Neural cell (in vitro differentiated cells): ENCODE data around the gene SLC22A23.

Source experiments
- EP300 ChIP-seq: fragments of 450-650 bp; conservative IDR thresholded peaks from 2 replicates; pipeline ENCODE4 v1.6.1; 2014; ENCODE audit warnings: antibody characterized with exemption, mild to moderate bottlenecking, moderate library complexity; ENCODE audit not compliant: poor library complexity, severe bottlenecking
- EZH2 ChIP-seq: fragments of 200-600, 300-800 bp; shearing (Covaris generic), sonication (generic); IDR thresholded peaks from 2 replicates; pipeline ENCODE4 v1.6.1; 2014; ENCODE audit warnings: antibody characterized with exemption, low read length, borderline replicate concordance, mild to moderate bottlenecking; ENCODE audit not compliant: insufficient read depth, poor library complexity, severe bottlenecking
- MXI1 ChIP-seq: fragments of 450-650 bp; conservative IDR thresholded peaks from 2 replicates; pipeline ENCODE4 v1.6.1; 2014; ENCODE audit warnings: antibody characterized with exemption, mild to moderate bottlenecking; ENCODE audit not compliant: poor library complexity, severe bottlenecking
- POLR2AphosphoS5 ChIP-seq: IDR thresholded peaks from 2 replicates; pipeline ENCODE4 v1.6.1; 2012
- RAD21 ChIP-seq: fragments of 450-650 bp; conservative IDR thresholded peaks from 2 replicates; pipeline ENCODE4 v1.6.1; 2014; ENCODE audit warnings: antibody characterized with exemption, mild to moderate bottlenecking, moderate library complexity
- SMC3 ChIP-seq: fragments of 450-650 bp; conservative IDR thresholded peaks from 2 replicates; pipeline ENCODE4 v1.6.1; 2014; ENCODE audit warnings: antibody characterized with exemption, mild to moderate bottlenecking, moderate library complexity; ENCODE audit not compliant: poor library complexity
- TAF1 ChIP-seq: IDR thresholded peaks from 2 replicates; pipeline ENCODE4 v1.6.1; 2012; ENCODE audit warnings: low read depth
- TF ChIP-seq, protein P1 (sequence below): fragments of 450-650 bp; IDR thresholded peaks from 2 replicates; pipeline ENCODE4 v1.5.1; 2014; ENCODE audit warnings: antibody characterized with exemption, mild to moderate bottlenecking, moderate library complexity; ENCODE audit not compliant: poor library complexity, severe bottlenecking
- TF ChIP-seq, protein P2 (sequence below): IDR thresholded peaks from 2 replicates; pipeline ENCODE4 v1.6.1; 2012; ENCODE audit warnings: borderline replicate concordance

DNA sequence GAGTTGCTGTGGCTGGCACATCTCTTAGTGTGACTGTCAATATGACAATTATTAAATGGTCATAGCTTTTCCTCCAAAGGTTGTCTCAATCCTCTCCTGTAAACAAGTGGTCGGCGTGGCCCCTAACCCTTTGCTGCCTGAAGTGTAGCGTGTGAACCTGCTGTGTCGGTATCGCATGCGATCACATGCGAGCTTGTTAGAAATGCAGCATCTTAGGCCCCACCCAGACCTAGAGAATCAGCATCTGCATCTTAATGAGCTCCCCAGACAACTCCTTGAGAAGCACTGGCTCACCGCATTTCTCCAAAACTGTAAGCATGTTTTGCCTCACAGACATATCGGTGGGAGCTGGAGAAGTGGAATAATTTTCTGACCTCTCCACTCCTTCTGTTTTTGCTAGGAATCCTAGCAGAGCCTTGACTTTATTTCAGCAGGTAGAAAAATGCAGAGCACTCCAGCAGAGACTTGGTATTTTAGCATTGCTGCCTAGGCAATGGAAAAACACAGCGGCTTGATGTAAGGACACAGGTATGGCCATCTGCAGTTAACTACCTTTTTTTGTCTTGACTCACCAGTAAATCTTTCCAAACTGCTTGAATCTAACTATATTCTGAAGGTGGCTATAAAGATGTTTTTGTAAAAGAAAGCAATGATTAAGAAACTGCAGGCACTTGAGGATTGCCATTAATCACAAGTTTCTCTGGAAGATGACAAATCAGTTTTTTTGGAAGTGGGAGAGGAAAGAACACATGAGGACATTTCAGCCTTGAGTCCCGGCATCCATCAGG is 130.5 kb downstream of the SLC22A23 start:
- TF ChIP-seq, protein P1, sequence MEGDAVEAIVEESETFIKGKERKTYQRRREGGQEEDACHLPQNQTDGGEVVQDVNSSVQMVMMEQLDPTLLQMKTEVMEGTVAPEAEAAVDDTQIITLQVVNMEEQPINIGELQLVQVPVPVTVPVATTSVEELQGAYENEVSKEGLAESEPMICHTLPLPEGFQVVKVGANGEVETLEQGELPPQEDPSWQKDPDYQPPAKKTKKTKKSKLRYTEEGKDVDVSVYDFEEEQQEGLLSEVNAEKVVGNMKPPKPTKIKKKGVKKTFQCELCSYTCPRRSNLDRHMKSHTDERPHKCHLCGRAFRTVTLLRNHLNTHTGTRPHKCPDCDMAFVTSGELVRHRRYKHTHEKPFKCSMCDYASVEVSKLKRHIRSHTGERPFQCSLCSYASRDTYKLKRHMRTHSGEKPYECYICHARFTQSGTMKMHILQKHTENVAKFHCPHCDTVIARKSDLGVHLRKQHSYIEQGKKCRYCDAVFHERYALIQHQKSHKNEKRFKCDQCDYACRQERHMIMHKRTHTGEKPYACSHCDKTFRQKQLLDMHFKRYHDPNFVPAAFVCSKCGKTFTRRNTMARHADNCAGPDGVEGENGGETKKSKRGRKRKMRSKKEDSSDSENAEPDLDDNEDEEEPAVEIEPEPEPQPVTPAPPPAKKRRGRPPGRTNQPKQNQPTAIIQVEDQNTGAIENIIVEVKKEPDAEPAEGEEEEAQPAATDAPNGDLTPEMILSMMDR, result no peak
- TF ChIP-seq POLR2AphosphoS5, result no peak
- TF ChIP-seq RAD21, result no peak
- no peak for TF ChIP-seq TAF1
- TF ChIP-seq, protein P2, sequence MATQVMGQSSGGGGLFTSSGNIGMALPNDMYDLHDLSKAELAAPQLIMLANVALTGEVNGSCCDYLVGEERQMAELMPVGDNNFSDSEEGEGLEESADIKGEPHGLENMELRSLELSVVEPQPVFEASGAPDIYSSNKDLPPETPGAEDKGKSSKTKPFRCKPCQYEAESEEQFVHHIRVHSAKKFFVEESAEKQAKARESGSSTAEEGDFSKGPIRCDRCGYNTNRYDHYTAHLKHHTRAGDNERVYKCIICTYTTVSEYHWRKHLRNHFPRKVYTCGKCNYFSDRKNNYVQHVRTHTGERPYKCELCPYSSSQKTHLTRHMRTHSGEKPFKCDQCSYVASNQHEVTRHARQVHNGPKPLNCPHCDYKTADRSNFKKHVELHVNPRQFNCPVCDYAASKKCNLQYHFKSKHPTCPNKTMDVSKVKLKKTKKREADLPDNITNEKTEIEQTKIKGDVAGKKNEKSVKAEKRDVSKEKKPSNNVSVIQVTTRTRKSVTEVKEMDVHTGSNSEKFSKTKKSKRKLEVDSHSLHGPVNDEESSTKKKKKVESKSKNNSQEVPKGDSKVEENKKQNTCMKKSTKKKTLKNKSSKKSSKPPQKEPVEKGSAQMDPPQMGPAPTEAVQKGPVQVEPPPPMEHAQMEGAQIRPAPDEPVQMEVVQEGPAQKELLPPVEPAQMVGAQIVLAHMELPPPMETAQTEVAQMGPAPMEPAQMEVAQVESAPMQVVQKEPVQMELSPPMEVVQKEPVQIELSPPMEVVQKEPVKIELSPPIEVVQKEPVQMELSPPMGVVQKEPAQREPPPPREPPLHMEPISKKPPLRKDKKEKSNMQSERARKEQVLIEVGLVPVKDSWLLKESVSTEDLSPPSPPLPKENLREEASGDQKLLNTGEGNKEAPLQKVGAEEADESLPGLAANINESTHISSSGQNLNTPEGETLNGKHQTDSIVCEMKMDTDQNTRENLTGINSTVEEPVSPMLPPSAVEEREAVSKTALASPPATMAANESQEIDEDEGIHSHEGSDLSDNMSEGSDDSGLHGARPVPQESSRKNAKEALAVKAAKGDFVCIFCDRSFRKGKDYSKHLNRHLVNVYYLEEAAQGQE, result no peak
- no peak for TF ChIP-seq SMC3
- no peak for TF ChIP-seq EZH2
- no peak for TF ChIP-seq EP300
- no peak for TF ChIP-seq MXI1
